GM23338 (cell line): ENCODE results near the gene PTPRB. TPM values are rescaled to one million over a fixed set of nuclear protein-coding genes. Genes with fewer than 3 reads are reported as not detected.

Experiments
- ATAC-seq: fragments of 200-7000 bp; cut with Tn5 transposase; 3 replicates; pipeline ENCODE4 v1.9.1; 2020
- DNase-seq: peaks from one replicate; pipeline ENCODE4 v3.0.0-alpha.2; 2015; ENCODE audit warnings: low spot score
- H2AFZ ChIP-seq: fragments of 200-600 bp; sonication (generic); 2 replicates; pipeline ENCODE4 v1.8.0; 2016; ENCODE audit warnings: antibody characterized with exemption, mild to moderate bottlenecking, moderate library complexity
- H3F3A ChIP-seq: fragments of 200-600 bp; sonication (generic); replicated peaks from 2 replicates; pipeline ENCODE4 v1.8.0; 2017; ENCODE audit warnings: antibody characterized with exemption, mixed run types, low read depth
- H3K27ac ChIP-seq: fragments of 200-600 bp; sonication (generic); 2 replicates; pipeline ENCODE4 v1.6.1; 2016; ENCODE audit warnings: low read depth
- H3K27me3 ChIP-seq: fragments of 200-600 bp; sonication (generic); 2 replicates; pipeline ENCODE4 v1.8.0; 2016; ENCODE audit warnings: mild to moderate bottlenecking, mixed run types, moderate library complexity; ENCODE audit not compliant: insufficient read depth
- H3K36me3 ChIP-seq: fragments of 200-600 bp; sonication (generic); 2 replicates; pipeline ENCODE4 v1.8.0; 2016; ENCODE audit warnings: mild to moderate bottlenecking; ENCODE audit not compliant: insufficient read depth
- H3K4me1 ChIP-seq: fragments of 200-600 bp; sonication (generic); 2 replicates; pipeline ENCODE4 v1.8.0; 2016; ENCODE audit warnings: mild to moderate bottlenecking, moderate library complexity; ENCODE audit not compliant: insufficient read depth
- H3K4me2 ChIP-seq: fragments of 200-600 bp; sonication (generic); 2 replicates; pipeline ENCODE4 v1.7.1; 2017; ENCODE audit warnings: mixed run types
- H3K4me3 ChIP-seq: fragments of 200-600 bp; sonication (generic); 2 replicates; pipeline ENCODE4 v1.6.1; 2016; ENCODE audit warnings: mixed run types
- H3K79me2 ChIP-seq: fragments of 200-600 bp; sonication (generic); replicated peaks from 2 replicates; pipeline ENCODE4 v1.8.0; 2017; ENCODE audit warnings: mild to moderate bottlenecking; ENCODE audit not compliant: insufficient read depth
- H3K9me2 ChIP-seq: fragments of 200-600 bp; sonication (generic); 2 replicates; pipeline ENCODE4 v1.8.0; 2017; ENCODE audit not compliant: insufficient read depth
- H4K20me1 ChIP-seq: fragments of 200-600 bp; sonication (generic); replicated peaks from 2 replicates; pipeline ENCODE4 v1.8.0; 2017; ENCODE audit warnings: mild to moderate bottlenecking; ENCODE audit not compliant: insufficient read depth
- H3K27ac Mint-ChIP-seq: 2 replicates; pipeline ENCODE4 v1.8.0; 2020; ENCODE audit warnings: inconsistent platforms, mild to moderate bottlenecking, moderate library complexity, mixed read lengths
- H3K27me3 Mint-ChIP-seq: 3 replicates; pipeline ENCODE4 v1.8.0; 2022; ENCODE audit warnings: low read depth, mild to moderate bottlenecking, moderate library complexity, mixed read lengths, inconsistent platforms; ENCODE audit not compliant: insufficient read depth, poor library complexity
- H3K36me3 Mint-ChIP-seq: 3 replicates; pipeline ENCODE4 v1.8.0; 2021; ENCODE audit warnings: low read depth, mild to moderate bottlenecking, inconsistent platforms, moderate library complexity, mixed read lengths
- H3K4me1 Mint-ChIP-seq: 3 replicates; pipeline ENCODE4 v1.8.0; 2020; ENCODE audit warnings: mild to moderate bottlenecking, inconsistent platforms, mixed read lengths
- H3K4me3 Mint-ChIP-seq: 3 replicates; pipeline ENCODE4 v1.8.0; 2021; ENCODE audit warnings: moderate library complexity, mild to moderate bottlenecking, inconsistent platforms, mixed read lengths
- H3K9me3 Mint-ChIP-seq: 3 replicates; pipeline ENCODE4 v1.8.0; 2020; ENCODE audit warnings: moderate library complexity, mild to moderate bottlenecking, inconsistent platforms, mixed read lengths
- CREB1 ChIP-seq: fragments of 250-450 bp; sonication (Bioruptor Pico); IDR thresholded peaks from 2 replicates; pipeline ENCODE4 v1.5.0; 2020; ENCODE audit warnings: low read depth, mild to moderate bottlenecking, moderate library complexity
- CTCF ChIP-seq, 2 experiments: fragments of 200-600 bp in 1 of 2; sonication (generic) in 1 of 2; conservative IDR thresholded peaks; 2 replicates each; pipeline versions ENCODE4 v1.5.1 to v1.6.1; 2016 to 2017; ENCODE audit warnings: antibody characterized with exemption in 2 of 2, low read depth in 2 of 2, mild to moderate bottlenecking in 2 of 2, moderate library complexity in 1 of 2
- ETS1 ChIP-seq: IDR thresholded peaks from 2 replicates; pipeline ENCODE4 v1.6.1; 2016; ENCODE audit warnings: antibody characterized with exemption
- JUNB ChIP-seq: IDR thresholded peaks from one replicate; pipeline ENCODE4 v1.6.1; 2016; ENCODE audit warnings: antibody characterized with exemption; ENCODE audit not compliant: unreplicated experiment
- NANOG ChIP-seq: IDR thresholded peaks from 2 replicates; pipeline ENCODE4 v1.6.1; 2016; ENCODE audit warnings: antibody characterized with exemption, borderline replicate concordance
- ZNF114 ChIP-seq: fragments of 250-450 bp; sonication (Bioruptor Pico); IDR thresholded peaks from 2 replicates; pipeline ENCODE4 v1.5.0; 2020; ENCODE audit warnings: mild to moderate bottlenecking, moderate library complexity
- ZNF331 ChIP-seq: fragments of 250-450 bp; sonication (Bioruptor Pico); IDR thresholded peaks from 2 replicates; pipeline ENCODE4 v1.5.0; 2020; ENCODE audit warnings: low read depth, mild to moderate bottlenecking, moderate library complexity
- ZNF462 ChIP-seq: fragments of 250-450 bp; sonication (Bioruptor Pico); IDR thresholded peaks from 2 replicates; pipeline ENCODE4 v1.5.0; 2020; ENCODE audit warnings: mild to moderate bottlenecking, moderate library complexity
- polyA plus RNA-seq: library from polyadenylated mRNA; unstranded; fragments of >200 nt; fragmentation: Nextera tagmentation; extraction: Ambion mirVana; gene quantifications from 2 replicates; pipeline ENCODE4 v1.2.1, GENCODE V29; 2016
- total RNA-seq: library from RNA; depleted of rRNA; stranded (reverse); fragments of >200 nt; shearing (Covaris generic); gene quantifications from 2 replicates; pipeline ENCODE4 v1.2.3, GENCODE V29; 2014

PTPRB gene
- total and polyA plus RNA-seq, 2 experiments from 2014 or later: 0.13 to 1.7 TPM

- H3K36me3 Mint-ChIP-seq: no peaks in the 10 kb centered on the region
- H3K9me3 Mint-ChIP-seq: no peaks in the 10 kb centered on the region
- H3K4me3 Mint-ChIP-seq: no peak overlapping the region
- Histone ChIP-seq H3K4me3 (no peak overlapping the region), H3K9me2 (no peaks in the 10 kb centered on the region), H3K27ac (no peak overlapping the region), H3F3A (no peaks in the 10 kb centered on the region), H2AFZ (no peak overlapping the region), H3K4me1 (peaks cover 4% of the 10 kb centered on the region; the same call in 1 of the 2 replicates), H4K20me1 (no peaks in the 10 kb centered on the region), H3K27me3 (no peaks in the 10 kb centered on the region), H3K4me2 (no peak overlapping the region), H3K36me3 (no peaks in the 10 kb centered on the region), H3K79me2 (no peaks in the 10 kb centered on the region)
- H3K27me3 Mint-ChIP-seq: peaks cover 1% of the 10 kb centered on the region
- ATAC-seq: no peak
- peaks cover 8% of the 10 kb centered on the region for H3K4me1 Mint-ChIP-seq
- DNase-seq: no peak
- no peak overlapping the region for H3K27ac Mint-ChIP-seq
- TF ChIP-seq CREB1 (no peak), JUNB (no peak), ETS1 (no peak), CTCF (conservative IDR thresholded peaks at IDR 0.05; ENCODE audit: low read depth in 2 of 2) (no peak), ZNF331 (no peak), NANOG (no peak), ZNF462 (CRISPR knock-in tag) (no peak), ZNF114 (no peak)
These were observed 11.0 kb downstream of the PTPRB start for GRCh38 chr12:70626180-70626579.
